ENCODE data around the gene KIF13A. TPM values are rescaled to one million over a fixed set of nuclear protein-coding genes. Genes with fewer than 3 reads are reported as not detected.
A peak's percentile ranks its signal among the peaks of the same experiment; 100 is the strongest.

Gene KIF13A
- total and polyA plus RNA-seq, 2 donors (not counting 3 experiments of a cell fraction or from before 2014, with no cell fraction given) = 24.9 to 65.8 TPM

GRCh38 chr6:17957498-17957897 is 29.9 kb downstream of the KIF13A start:
- DNase-seq (ENCODE audit: low read depth, low spot score) (peak; percentile 30), FAIRE-seq (no peak)
- H3K9ac ChIP-seq (replicated peaks; ENCODE audit: extremely low read depth, insufficient read depth, low read length) = no peak overlapping the region
- no peaks in the 10 kb centered on the region for H3K4me1 ChIP-seq (ENCODE audit: control insufficient read depth, extremely low read depth, insufficient read depth, low read length)
- no peaks in the 10 kb centered on the region for H3K9me1 ChIP-seq (replicated peaks; ENCODE audit: control insufficient read depth, extremely low read depth, insufficient read depth, low read length)
- TF ChIP-seq POLR2AphosphoS5 (IDR thresholded peaks at IDR 0.05; ENCODE audit: insufficient read depth, low read depth, low read length) = no peak
- TF ChIP-seq JUN (IDR thresholded peaks at IDR 0.05; ENCODE audit: borderline replicate concordance, insufficient read depth, insufficient read length, low read depth) = no peak
- TF ChIP-seq MAX (IDR thresholded peaks at IDR 0.05; ENCODE audit: insufficient read depth, insufficient read length) = no peak
- no peak for TF ChIP-seq MYC (IDR thresholded peaks at IDR 0.05; ENCODE audit: low read depth, low read length)
- no peak for TF ChIP-seq EZH2 (IDR thresholded peaks at IDR 0.05; ENCODE audit: borderline replicate concordance, low read depth, low read length, severe bottlenecking)
- no peak for TF ChIP-seq GATA2 (IDR thresholded peaks at IDR 0.05; ENCODE audit: insufficient read depth, insufficient read length, low read depth, low read length)
- no peak for TF ChIP-seq CTCF (IDR thresholded peaks at IDR 0.05; ENCODE audit: extremely low read depth in 1 of 2, insufficient read depth in 1 of 2, low read depth in 1 of 2, low read length in 2 of 2)
- TF ChIP-seq POLR2A (IDR thresholded peaks at IDR 0.05; ENCODE audit: low read depth, low read length) = no peak
- no peak for TF ChIP-seq FOS (IDR thresholded peaks at IDR 0.05; ENCODE audit: borderline replicate concordance, insufficient read depth, low read length)
- no peaks in the 10 kb centered on the region for H3K27me3 ChIP-seq (ENCODE audit: control insufficient read depth in 2 of 2, insufficient read depth in 2 of 2, low read length in 2 of 2)
- no TSS peak for BruUV-seq (replicated peaks)
- no peaks in the 10 kb centered on the region for H3K9me3 ChIP-seq (replicated peaks; ENCODE audit: control insufficient read depth, insufficient read depth, low read length)
- H3K36me3 ChIP-seq (ENCODE audit: control insufficient read depth in 2 of 2, extremely low read depth in 1 of 2, insufficient read depth in 2 of 2, low read length in 2 of 2) = no peaks in the 10 kb centered on the region
- H2AFZ ChIP-seq (ENCODE audit: low read depth, low read length) = no peak overlapping the region
- POLR2A ChIA-PET = no interaction called here
- no peak overlapping the region for H3K27ac ChIP-seq (ENCODE audit: insufficient read depth, low read depth, low read length)
- no peak overlapping the region for H3K4me3 ChIP-seq (replicated peaks in 1 of 3; ENCODE audit: insufficient read depth in 1 of 3, low read depth in 1 of 3, low read length in 3 of 3)
- CTCF ChIA-PET = interaction anchor here (0.7 to 1.1 kb wide), 4 partner anchors 11 to 42 kb away, joined by 3 read pairs; no protein-coding TSS in a partner anchor
- dilution Hi-C loops (cut with MboI; ENCODE audit: extremely low pct_ligation_motif_present, low sequenced_read_pairs) = no loop called here
- no peak overlapping the region for H3K4me2 ChIP-seq (ENCODE audit: insufficient read depth, low read length)
- intact Hi-C loops (cut with micrococcal nuclease) = no loop called here
- H3K79me2 ChIP-seq (ENCODE audit: control insufficient read depth, insufficient read depth, low read length) = peaks cover 42% of the 10 kb centered on the region
- H4K20me1 ChIP-seq (replicated peaks; ENCODE audit: control insufficient read depth, extremely low read depth, insufficient read depth, low read length) = no peaks in the 10 kb centered on the region

Data from endothelial cell of umbilical vein (primary cell).